ENCODE results near the gene HTATIP2.

GRCh38 chr11:20373568-20374209 is 10.2 kb downstream of the HTATIP2 start:
- TF ChIP-seq CTCF (IDR thresholded peaks at IDR 0.05; ENCODE audit: low read depth, low read length) (no peak), POLR2A (IDR thresholded peaks at IDR 0.05; ENCODE audit: extremely low read depth, insufficient read length) (no peak), MYC (IDR thresholded peaks at IDR 0.05; ENCODE audit: low read depth, low read length) (no peak), MAX (IDR thresholded peaks at IDR 0.05; ENCODE audit: low read depth, low read length) (no peak)
